Measurements from ENCODE around the gene CDC6. TPM values are rescaled to one million over a fixed set of nuclear protein-coding genes. Genes with fewer than 3 reads are reported as not detected.
A peak's percentile ranks its signal among the peaks of the same experiment; 100 is the strongest.

Gene CDC6
- total RNA-seq, 1 donor from 2014 or later = 1.4 TPM

- H3K9me3 ChIP-seq = no peaks in the 10 kb centered on the region
- H3K4me1 ChIP-seq = peaks cover 51% of the 10 kb centered on the region
- H3K4me3 ChIP-seq = no peak overlapping the region
- ATAC-seq (no peak), DNase-seq (no peak)
- intact Hi-C loops (cut with DNase I) = no loop called here
- H3K27me3 ChIP-seq = no peaks in the 10 kb centered on the region
- H3K36me3 ChIP-seq = peaks cover 77% of the 10 kb centered on the region
- TF ChIP-seq, protein P1, sequence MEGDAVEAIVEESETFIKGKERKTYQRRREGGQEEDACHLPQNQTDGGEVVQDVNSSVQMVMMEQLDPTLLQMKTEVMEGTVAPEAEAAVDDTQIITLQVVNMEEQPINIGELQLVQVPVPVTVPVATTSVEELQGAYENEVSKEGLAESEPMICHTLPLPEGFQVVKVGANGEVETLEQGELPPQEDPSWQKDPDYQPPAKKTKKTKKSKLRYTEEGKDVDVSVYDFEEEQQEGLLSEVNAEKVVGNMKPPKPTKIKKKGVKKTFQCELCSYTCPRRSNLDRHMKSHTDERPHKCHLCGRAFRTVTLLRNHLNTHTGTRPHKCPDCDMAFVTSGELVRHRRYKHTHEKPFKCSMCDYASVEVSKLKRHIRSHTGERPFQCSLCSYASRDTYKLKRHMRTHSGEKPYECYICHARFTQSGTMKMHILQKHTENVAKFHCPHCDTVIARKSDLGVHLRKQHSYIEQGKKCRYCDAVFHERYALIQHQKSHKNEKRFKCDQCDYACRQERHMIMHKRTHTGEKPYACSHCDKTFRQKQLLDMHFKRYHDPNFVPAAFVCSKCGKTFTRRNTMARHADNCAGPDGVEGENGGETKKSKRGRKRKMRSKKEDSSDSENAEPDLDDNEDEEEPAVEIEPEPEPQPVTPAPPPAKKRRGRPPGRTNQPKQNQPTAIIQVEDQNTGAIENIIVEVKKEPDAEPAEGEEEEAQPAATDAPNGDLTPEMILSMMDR (IDR thresholded peaks at IDR 0.05) = no peak
- H3K27ac ChIP-seq = peak overlapping the region; percentile 24
These were observed 64.6 kb downstream of the CDC6 start for GRCh38 chr17:40352237-40352778.

DNA sequence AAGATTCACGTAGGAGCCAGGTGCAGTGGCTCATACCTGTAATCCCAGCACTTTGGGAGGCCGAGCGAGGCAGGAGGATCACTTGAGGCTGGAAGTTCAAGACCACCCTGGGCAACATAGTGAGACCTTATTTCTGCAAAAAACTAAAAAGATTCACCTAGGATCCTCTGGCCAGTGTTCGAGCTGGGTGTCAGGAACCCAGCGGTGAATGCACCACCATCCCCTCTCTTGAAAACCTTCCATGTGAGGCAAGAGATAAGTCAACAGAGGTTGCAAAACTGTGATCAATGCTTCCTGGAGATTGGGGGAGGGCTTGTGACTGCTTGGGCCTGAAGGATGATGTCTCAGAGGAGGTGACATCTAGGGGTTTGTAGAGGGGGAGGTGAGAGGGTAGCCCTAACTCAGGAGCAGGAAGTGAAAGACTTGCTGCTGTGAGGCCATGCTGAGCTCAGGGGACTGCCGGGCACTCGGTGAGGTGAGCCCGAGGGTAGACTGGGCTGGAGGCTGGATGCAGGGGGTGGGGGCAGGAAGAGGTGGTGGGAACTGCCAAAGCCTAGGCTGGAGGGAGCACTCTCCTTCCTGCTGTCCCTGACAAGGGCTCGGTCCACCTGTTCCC lies 65.2 kb downstream of the CDC6 start:
- TF ChIP-seq, protein P1 (IDR thresholded peaks at IDR 0.05) = no peak
- H3K36me3 ChIP-seq = peaks cover 77% of the 10 kb centered on the region
- H3K4me1 ChIP-seq = peaks cover 49% of the 10 kb centered on the region
- ATAC-seq (peak; percentile 7), DNase-seq (no peak)
- H3K27me3 ChIP-seq = no peaks in the 10 kb centered on the region
- peak overlapping the region; percentile 24 for H3K27ac ChIP-seq
- no peak overlapping the region for H3K4me3 ChIP-seq
- intact Hi-C loops (cut with DNase I) = no loop called here
- H3K9me3 ChIP-seq = no peaks in the 10 kb centered on the region

Other genes with a start within 250 kb of the CDC6 start
- 81.3 TPM for gene MED24, start 233.5 kb upstream of the CDC6 start, total RNA-seq
- 55.6 TPM for gene THRA, start 224.9 kb upstream of the CDC6 start, total RNA-seq
- gene NR1D1, start 187.3 kb upstream of the CDC6 start, total RNA-seq = 24.9 TPM
- 84.4 TPM for gene MSL1, start 165.9 kb upstream of the CDC6 start, total RNA-seq
- gene CASC3, start 147.3 kb upstream of the CDC6 start, total RNA-seq = 106 TPM
- 10.2 TPM for gene RAPGEFL1, start 110.4 kb upstream of the CDC6 start, total RNA-seq
- 38.3 TPM for gene WIPF2, start 68.6 kb upstream of the CDC6 start, total RNA-seq
- gene RARA, start 21.3 kb downstream of the CDC6 start, total RNA-seq = 69.7 TPM
- gene GJD3, start 76.9 kb downstream of the CDC6 start, total RNA-seq = 2.8 TPM
- 3.3 TPM for gene TOP2A, start 130.0 kb downstream of the CDC6 start, total RNA-seq
- gene IGFBP4, start 155.6 kb downstream of the CDC6 start, total RNA-seq = 381 TPM
- gene TNS4, start 213.7 kb downstream of the CDC6 start, total RNA-seq = 0.78 TPM